GM21447 (cell line): ENCODE measurements around the gene FAM234B.

Experiments used
- ATAC-seq: cut with Tn5 transposase; IDR thresholded peaks from one replicate; pipeline ENCODE4 v1.9.1; 2021; ENCODE audit not compliant: unreplicated experiment

FAM234B gene

GRCh38 chr12:13114251-13115052 lies 70.3 kb downstream of the FAM234B start:
- ATAC-seq: no peak

GRCh38 chr12:13116259-13116658 lies 72.1 kb downstream of the FAM234B start:
- no peak for ATAC-seq

- no peak for ATAC-seq
Measured at GRCh38 chr12:13117029-13117428, 72.8 kb downstream of the FAM234B start.

GRCh38 chr12:13119826-13120225 lies 75.6 kb downstream of the FAM234B start:
- no peak for ATAC-seq

- ATAC-seq: no peak
Measured at GRCh38 chr12:13120413-13120812, 76.2 kb downstream of the FAM234B start.

GRCh38 chr12:13121568-13121967 lies 77.4 kb downstream of the FAM234B start:
- ATAC-seq: no peak

GRCh38 chr12:13124656-13125505 lies 80.7 kb downstream of the FAM234B start:
- ATAC-seq: no peak

- no peak for ATAC-seq
Measured at GRCh38 chr12:13125996-13126395, 81.8 kb downstream of the FAM234B start.

GRCh38 chr12:13126494-13126893 lies 82.3 kb downstream of the FAM234B start:
- no peak for ATAC-seq

GRCh38 chr12:13127444-13127843 lies 83.3 kb downstream of the FAM234B start:
- ATAC-seq: no peak

- ATAC-seq: no peak
Measured at GRCh38 chr12:13128291-13128965, 84.2 kb downstream of the FAM234B start.

- no peak for ATAC-seq
Measured at GRCh38 chr12:13130981-13131380, 86.8 kb downstream of the FAM234B start.
